Mammary epithelial cell (primary cell): ENCODE data around the gene MROH7.

Source experiments
- EZH2 ChIP-seq: IDR thresholded peaks from 2 replicates; pipeline ENCODE4 v1.6.1; 2012; ENCODE audit warnings: low read length, inconsistent platforms, borderline replicate concordance
- TF ChIP-seq, protein P1 (sequence below), 2 donors: IDR thresholded peaks in 1 of 2; conservative IDR thresholded peaks in 1 of 2; 2 replicates each; pipeline ENCODE4 v1.5.1; 2011 to 2012; ENCODE audit warnings: inconsistent platforms in 2 of 2, low read length in 2 of 2, mild to moderate bottlenecking in 2 of 2, control low read depth in 1 of 2, low read depth in 1 of 2; ENCODE audit not compliant: insufficient read depth in 1 of 2; ENCODE audit errors: extremely low read depth in 1 of 2

GRCh38 chr1:54649130-54649898 lies 7.7 kb downstream of the MROH7 start:
- TF ChIP-seq, protein P1, sequence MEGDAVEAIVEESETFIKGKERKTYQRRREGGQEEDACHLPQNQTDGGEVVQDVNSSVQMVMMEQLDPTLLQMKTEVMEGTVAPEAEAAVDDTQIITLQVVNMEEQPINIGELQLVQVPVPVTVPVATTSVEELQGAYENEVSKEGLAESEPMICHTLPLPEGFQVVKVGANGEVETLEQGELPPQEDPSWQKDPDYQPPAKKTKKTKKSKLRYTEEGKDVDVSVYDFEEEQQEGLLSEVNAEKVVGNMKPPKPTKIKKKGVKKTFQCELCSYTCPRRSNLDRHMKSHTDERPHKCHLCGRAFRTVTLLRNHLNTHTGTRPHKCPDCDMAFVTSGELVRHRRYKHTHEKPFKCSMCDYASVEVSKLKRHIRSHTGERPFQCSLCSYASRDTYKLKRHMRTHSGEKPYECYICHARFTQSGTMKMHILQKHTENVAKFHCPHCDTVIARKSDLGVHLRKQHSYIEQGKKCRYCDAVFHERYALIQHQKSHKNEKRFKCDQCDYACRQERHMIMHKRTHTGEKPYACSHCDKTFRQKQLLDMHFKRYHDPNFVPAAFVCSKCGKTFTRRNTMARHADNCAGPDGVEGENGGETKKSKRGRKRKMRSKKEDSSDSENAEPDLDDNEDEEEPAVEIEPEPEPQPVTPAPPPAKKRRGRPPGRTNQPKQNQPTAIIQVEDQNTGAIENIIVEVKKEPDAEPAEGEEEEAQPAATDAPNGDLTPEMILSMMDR (conservative IDR thresholded peaks at IDR 0.05 in 1 of 2, IDR thresholded peaks at IDR 0.05 in 1 of 2; ENCODE audit: extremely low read depth in 1 of 2, insufficient read depth in 1 of 2, low read depth in 1 of 2, low read length in 2 of 2) = no peak
- no peak for TF ChIP-seq EZH2
